HG03064 (cell line): ENCODE results near the gene MISP.
"Not testable (repeated sequence)": the region's sequence is repeated elsewhere in the genome, so short reads cannot be mapped to it uniquely, and the experiment has no call there.

Experiments
- ATAC-seq: cut with Tn5 transposase; IDR thresholded peaks from one replicate; pipeline ENCODE4 v1.9.1; 2021; ENCODE audit warnings: low read depth; ENCODE audit not compliant: unreplicated experiment

Gene MISP

GRCh38 chr19:745138-745537 lies 5.8 kb upstream of the MISP start:
- not testable (repeated sequence) for ATAC-seq

GRCh38 chr19:746208-746819 lies 4.6 kb upstream of the MISP start:
- no peak for ATAC-seq

- ATAC-seq: no peak
These were observed 4.0 kb upstream of the MISP start for GRCh38 chr19:746956-747355.

GRCh38 chr19:747432-748273 lies 3.3 kb upstream of the MISP start:
- no peak for ATAC-seq

- no peak for ATAC-seq
These were observed 2.7 kb upstream of the MISP start for GRCh38 chr19:748274-748598.

GRCh38 chr19:749811-750210 lies 1.1 kb upstream of the MISP start:
- ATAC-seq: no peak

GRCh38 chr19:751501-752341 lies 809 bp downstream of the MISP start:
- ATAC-seq: no peak

GRCh38 chr19:752652-753517 lies 2.0 kb downstream of the MISP start:
- no peak for ATAC-seq

GRCh38 chr19:754530-754929 lies 3.6 kb downstream of the MISP start:
- ATAC-seq: no peak

- ATAC-seq: no peak
These were observed 4.2 kb downstream of the MISP start for GRCh38 chr19:755063-755462.

- no peak for ATAC-seq
These were observed 5.3 kb downstream of the MISP start for GRCh38 chr19:756236-756635.

- ATAC-seq: no peak
These were observed 6.1 kb downstream of the MISP start for GRCh38 chr19:756821-757688.

GRCh38 chr19:757811-758668 lies 7.1 kb downstream of the MISP start:
- ATAC-seq: no peak

- no peak for ATAC-seq
These were observed 12.3 kb downstream of the MISP start for GRCh38 chr19:763181-763580.

- ATAC-seq: no peak
These were observed 13.0 kb downstream of the MISP start for GRCh38 chr19:763869-764268.

- ATAC-seq: no peak
These were observed 13.4 kb downstream of the MISP start for GRCh38 chr19:764301-764700.

GRCh38 chr19:765179-765738 lies 14.3 kb downstream of the MISP start:
- no peak for ATAC-seq

GRCh38 chr19:768424-768823 lies 17.5 kb downstream of the MISP start:
- no peak for ATAC-seq
